GM12875 (cell line): ENCODE data around the gene ADAMTSL1.

ENCODE experiments used
- H3K4me3 ChIP-seq: one replicate; pipeline ENCODE4 v1.5.1; 2011; ENCODE audit warnings: low read depth, low read length, control low read depth
- CTCF ChIP-seq: IDR thresholded peaks from 2 replicates; pipeline ENCODE4 v1.5.1; 2011; ENCODE audit warnings: low read depth, mild to moderate bottlenecking, control low read depth, inconsistent platforms, low read length, moderate library complexity, borderline replicate concordance; ENCODE audit not compliant: insufficient read depth

The ADAMTSL1 gene

GRCh38 chr9:18601956-18602355 lies 128.0 kb downstream of the ADAMTSL1 start:
- TF ChIP-seq CTCF: no peak

GRCh38 chr9:18604767-18605730 lies 131.1 kb downstream of the ADAMTSL1 start:
- TF ChIP-seq CTCF: no peak
- H3K4me3 ChIP-seq: no peak overlapping the region

More at GRCh38 chr9:18601956-18602355, 128.0 kb downstream of the ADAMTSL1 start:
- H3K4me3 ChIP-seq: no peak overlapping the region

GRCh38 chr9:18605766-18606180 lies 131.8 kb downstream of the ADAMTSL1 start:
- TF ChIP-seq CTCF: no peak
- H3K4me3 ChIP-seq: no peak overlapping the region

GRCh38 chr9:18606281-18606680 lies 132.3 kb downstream of the ADAMTSL1 start:
- TF ChIP-seq CTCF: no peak
- H3K4me3 ChIP-seq: no peak overlapping the region

GRCh38 chr9:18606846-18607245 lies 132.9 kb downstream of the ADAMTSL1 start:
- H3K4me3 ChIP-seq: no peak overlapping the region
- TF ChIP-seq CTCF: no peak

- TF ChIP-seq CTCF: no peak
- H3K4me3 ChIP-seq: no peak overlapping the region
These were observed 134.4 kb downstream of the ADAMTSL1 start for GRCh38 chr9:18608371-18608770.

GRCh38 chr9:18610956-18611355 lies 137.0 kb downstream of the ADAMTSL1 start:
- TF ChIP-seq CTCF: no peak
- no peak overlapping the region for H3K4me3 ChIP-seq
